IgD-negative memory B cell (primary cell): Measurements from ENCODE around the gene WWOX. TPM values are rescaled to one million over a fixed set of nuclear protein-coding genes. Genes with fewer than 3 reads are reported as not detected.

ENCODE experiments used
- H3K27ac Mint-ChIP-seq, 3 donors: one replicate each; pipeline ENCODE4 v1.8.0; 2020 to 2022; ENCODE audit warnings: mild to moderate bottlenecking in 3 of 3, mixed read lengths in 3 of 3, moderate library complexity in 1 of 3
- H3K27me3 Mint-ChIP-seq: one replicate; pipeline ENCODE4 v1.8.0; 2021; ENCODE audit warnings: mixed read lengths
- H3K36me3 Mint-ChIP-seq: one replicate; pipeline ENCODE4 v1.8.0; 2020; ENCODE audit warnings: mild to moderate bottlenecking, mixed read lengths
- H3K4me1 Mint-ChIP-seq, 3 donors: one replicate each; pipeline ENCODE4 v1.8.0; 2020 to 2022; ENCODE audit warnings: mixed read lengths in 3 of 3, mild to moderate bottlenecking in 1 of 3
- H3K4me3 Mint-ChIP-seq, 4 donors: one replicate each; pipeline ENCODE4 v1.8.0; 2020 to 2022; ENCODE audit warnings: mild to moderate bottlenecking in 4 of 4, mixed read lengths in 4 of 4, moderate library complexity in 3 of 4
- H3K9me3 Mint-ChIP-seq, 3 donors: one replicate each; pipeline ENCODE4 v1.8.0; 2020 to 2021; ENCODE audit warnings: mixed read lengths in 3 of 3, mild to moderate bottlenecking in 1 of 3
- polyA plus RNA-seq: library from polyadenylated mRNA; unstranded; fragments of 300-500 nt; fragmentation: Illumina TruSeq; gene quantifications from one replicate; pipeline ENCODE4 v1.2.3, GENCODE V29; 2021

WWOX gene
- polyA plus RNA-seq, 1 donor from 2014 or later, result 12.2 TPM

DNA sequence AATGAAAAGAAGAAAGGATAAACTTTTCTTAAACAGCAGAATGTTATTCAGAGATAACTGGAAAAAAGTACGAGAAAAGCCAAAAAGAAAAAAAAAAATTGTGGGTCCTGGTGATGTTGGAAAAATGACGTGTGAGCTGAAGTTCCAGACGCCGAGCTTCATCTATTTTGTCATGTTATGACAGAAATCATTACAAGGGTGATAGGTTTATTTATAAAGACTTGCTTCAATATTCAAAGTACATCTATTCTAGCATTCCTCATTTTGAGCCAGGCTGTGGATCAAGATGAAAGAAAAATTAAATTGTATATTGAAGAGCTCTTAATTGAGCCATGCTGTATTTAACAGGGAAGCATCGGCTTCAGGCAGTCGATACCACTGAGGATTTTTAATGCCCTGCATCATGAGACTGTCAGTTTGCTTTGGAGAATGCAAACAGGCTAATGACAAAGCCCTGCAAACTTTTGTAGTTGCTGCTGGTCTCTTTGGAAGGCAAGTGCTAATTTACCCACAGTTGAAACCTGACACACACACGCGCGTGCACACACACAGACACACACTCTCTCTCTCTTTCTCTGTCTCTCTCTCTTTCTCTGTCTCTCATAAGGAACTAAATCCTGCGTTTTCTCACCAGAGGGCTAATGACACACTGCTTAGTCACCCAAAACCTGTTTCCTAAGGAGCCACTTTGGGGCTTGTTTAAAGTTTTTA, 110.7 kb downstream of the WWOX start:
- Mint-ChIP-seq H3K4me1 (peaks cover 3 to 6% (median 5%) of the 10 kb centered on the region in 3 donors), H3K9me3 (peaks cover 2% of the 10 kb centered on the region in 3 donors), H3K4me3 (no peak overlapping the region), H3K27ac (no peak overlapping the region), H3K36me3 (peaks cover 7% of the 10 kb centered on the region), H3K27me3 (no peaks in the 10 kb centered on the region)

DNA sequence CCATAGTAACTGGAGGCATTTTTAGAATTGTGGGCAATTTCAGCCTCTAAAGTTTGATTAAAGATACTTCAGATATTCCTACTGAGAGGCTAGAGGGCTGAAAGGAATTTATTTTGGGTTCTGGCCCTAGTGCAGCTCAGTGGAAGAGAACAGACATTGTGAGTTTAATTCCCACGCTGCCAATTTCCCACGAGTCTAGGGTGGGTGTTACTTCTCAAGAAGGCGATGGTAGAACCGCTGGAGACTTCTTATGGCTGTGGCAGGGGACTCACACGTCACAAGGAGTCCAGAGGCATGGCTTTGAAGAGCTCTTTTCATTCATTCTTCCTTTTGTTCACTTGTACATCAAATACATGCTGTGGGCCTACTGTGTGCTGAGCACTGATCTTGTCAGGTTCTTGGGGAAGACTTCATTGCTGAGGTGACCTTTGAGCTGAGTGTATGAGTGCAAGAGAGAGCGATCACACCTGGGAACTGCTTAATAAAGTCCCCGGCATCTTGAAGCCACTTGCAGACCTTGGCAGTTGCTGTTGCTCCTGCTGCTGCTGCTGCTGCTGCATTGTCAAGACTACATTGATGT, 111.7 kb downstream of the WWOX start:
- Mint-ChIP-seq H3K27me3 (no peaks in the 10 kb centered on the region), H3K27ac (no peak overlapping the region), H3K36me3 (peaks cover 7% of the 10 kb centered on the region), H3K4me3 (no peak overlapping the region), H3K9me3 (peaks cover 2 to 5% (median 4%) of the 10 kb centered on the region in 3 donors), H3K4me1 (peaks cover 5 to 9% (median 7%) of the 10 kb centered on the region in 3 donors)

- peaks cover 7% of the 10 kb centered on the region for H3K36me3 Mint-ChIP-seq
- H3K9me3 Mint-ChIP-seq, result peaks cover 2 to 5% (median 4%) of the 10 kb centered on the region in 3 donors
- no peak overlapping the region for H3K4me3 Mint-ChIP-seq
- peaks cover 5 to 9% (median 7%) of the 10 kb centered on the region in 3 donors for H3K4me1 Mint-ChIP-seq
- no peak overlapping the region for H3K27ac Mint-ChIP-seq
- H3K27me3 Mint-ChIP-seq, result no peaks in the 10 kb centered on the region
These were observed 112.5 kb downstream of the WWOX start for GRCh38 chr16:78211946-78212345.

- Mint-ChIP-seq H3K4me3 (no peak overlapping the region), H3K36me3 (peaks cover 11% of the 10 kb centered on the region), H3K27ac (no peak overlapping the region), H3K9me3 (peaks cover 2 to 5% (median 4%) of the 10 kb centered on the region in 3 donors), H3K27me3 (no peaks in the 10 kb centered on the region), H3K4me1 (peaks cover 7 to 9% (median 7%) of the 10 kb centered on the region in 3 donors)
These were observed 113.2 kb downstream of the WWOX start for GRCh38 chr16:78212674-78213073.

GRCh38 chr16:78213751-78214150, 114.3 kb downstream of the WWOX start:
- Mint-ChIP-seq H3K27me3 (no peaks in the 10 kb centered on the region), H3K9me3 (peaks cover 2 to 5% (median 4%) of the 10 kb centered on the region in 3 donors), H3K4me1 (peaks cover 7 to 9% (median 7%) of the 10 kb centered on the region in 3 donors), H3K36me3 (peaks cover 11% of the 10 kb centered on the region), H3K4me3 (no peak overlapping the region), H3K27ac (no peak overlapping the region)

DNA sequence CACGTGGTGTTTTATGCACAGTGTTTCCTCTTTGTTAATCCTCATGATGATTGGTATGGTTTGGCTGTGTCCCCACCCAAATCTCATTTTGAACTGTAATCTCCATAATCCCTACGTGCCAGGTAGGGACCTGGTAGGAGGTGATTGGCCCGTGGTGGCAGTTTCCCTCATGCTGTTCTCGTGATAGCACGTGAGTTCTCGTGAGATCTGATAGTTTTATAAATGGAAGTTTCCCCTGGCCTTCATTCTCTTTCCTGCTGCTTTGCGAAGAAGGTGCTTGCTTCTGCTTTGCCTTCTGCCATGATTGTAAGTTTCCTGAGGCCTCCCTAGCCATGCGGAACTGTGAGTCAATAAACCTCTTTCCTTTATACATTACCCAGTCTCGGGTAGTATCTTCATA, 115.8 kb downstream of the WWOX start:
- H3K27ac Mint-ChIP-seq, result peak overlapping the region in 1 of 3 donors; percentile 1
- H3K4me3 Mint-ChIP-seq, result peak overlapping the region in 1 of 4 donors; percentile 57
- peaks cover 2 to 5% (median 4%) of the 10 kb centered on the region in 3 donors for H3K9me3 Mint-ChIP-seq
- H3K27me3 Mint-ChIP-seq, result no peaks in the 10 kb centered on the region
- peaks cover 7 to 9% (median 7%) of the 10 kb centered on the region in 3 donors for H3K4me1 Mint-ChIP-seq
- H3K36me3 Mint-ChIP-seq, result peaks cover 11% of the 10 kb centered on the region

GRCh38 chr16:78216166-78216745, 116.8 kb downstream of the WWOX start:
- Mint-ChIP-seq H3K4me3 (no peak overlapping the region), H3K27me3 (no peaks in the 10 kb centered on the region), H3K4me1 (peaks cover 7 to 9% (median 7%) of the 10 kb centered on the region in 3 donors), H3K27ac (no peak overlapping the region), H3K9me3 (peaks cover 2 to 5% (median 4%) of the 10 kb centered on the region in 3 donors), H3K36me3 (peaks cover 9% of the 10 kb centered on the region)

- Mint-ChIP-seq H3K9me3 (peaks cover 2 to 5% (median 4%) of the 10 kb centered on the region in 3 donors), H3K4me3 (no peak overlapping the region), H3K27me3 (no peaks in the 10 kb centered on the region), H3K4me1 (peaks cover 7 to 9% (median 7%) of the 10 kb centered on the region in 3 donors), H3K36me3 (peaks cover 6% of the 10 kb centered on the region), H3K27ac (no peak overlapping the region)
These were observed 117.8 kb downstream of the WWOX start for GRCh38 chr16:78217276-78217675.

- H3K4me3 Mint-ChIP-seq, result no peak overlapping the region
- H3K9me3 Mint-ChIP-seq, result peaks cover 2 to 5% (median 4%) of the 10 kb centered on the region in 3 donors
- H3K27me3 Mint-ChIP-seq, result no peaks in the 10 kb centered on the region
- peaks cover 6% of the 10 kb centered on the region for H3K36me3 Mint-ChIP-seq
- no peak overlapping the region for H3K27ac Mint-ChIP-seq
- H3K4me1 Mint-ChIP-seq, result peaks cover 7 to 9% (median 7%) of the 10 kb centered on the region in 3 donors
These were observed 118.8 kb downstream of the WWOX start for GRCh38 chr16:78218279-78218678.

- Mint-ChIP-seq H3K27ac (no peak overlapping the region), H3K27me3 (no peaks in the 10 kb centered on the region), H3K9me3 (peaks cover 2 to 5% (median 4%) of the 10 kb centered on the region in 3 donors), H3K4me1 (peaks cover 7 to 9% (median 7%) of the 10 kb centered on the region in 3 donors), H3K36me3 (peaks cover 4% of the 10 kb centered on the region), H3K4me3 (no peak overlapping the region)
These were observed 119.6 kb downstream of the WWOX start for GRCh38 chr16:78218856-78219651.

DNA sequence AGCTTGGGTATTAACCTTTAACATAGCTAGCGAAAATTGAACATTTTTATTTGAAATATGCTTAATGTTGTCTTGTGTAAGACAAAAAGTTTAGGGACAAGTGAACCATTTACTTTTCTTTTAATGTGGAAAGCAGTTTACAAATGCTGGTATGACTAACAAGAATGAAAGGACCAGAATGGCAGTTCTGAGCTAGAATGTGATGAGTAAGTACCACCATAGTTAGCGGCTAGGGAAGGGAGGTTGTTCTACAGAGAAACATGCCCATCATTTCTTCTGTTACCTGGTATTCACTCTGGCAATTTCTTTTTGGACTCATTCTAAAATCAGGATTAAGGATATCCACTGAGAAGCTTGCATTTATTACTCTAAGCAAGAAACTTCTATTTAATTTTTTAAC, 121.1 kb downstream of the WWOX start:
- Mint-ChIP-seq H3K4me3 (no peak overlapping the region), H3K27me3 (no peaks in the 10 kb centered on the region), H3K9me3 (no peaks in the 10 kb centered on the region), H3K36me3 (peaks cover 4% of the 10 kb centered on the region), H3K4me1 (peaks cover 0 to 2% (median 0%) of the 10 kb centered on the region in 3 donors), H3K27ac (no peak overlapping the region)

DNA sequence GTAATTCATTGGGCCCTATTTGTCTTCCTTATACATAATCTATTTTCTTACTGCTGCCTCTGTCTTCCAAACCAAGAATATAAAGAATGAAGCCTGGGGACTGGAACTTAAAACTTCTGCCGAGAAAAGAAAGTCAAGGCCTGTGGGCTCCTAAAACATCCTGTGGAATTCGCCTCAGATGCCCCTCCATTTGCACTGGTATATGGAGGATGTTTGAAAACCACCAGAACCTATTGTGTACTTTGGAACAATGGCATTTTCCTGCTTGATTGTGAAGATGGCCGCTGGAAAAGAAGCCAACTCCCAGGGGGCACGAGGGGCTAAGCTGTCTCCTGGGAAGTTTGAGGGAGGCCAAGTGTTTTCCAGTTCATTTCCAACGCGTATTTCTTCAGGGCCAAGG, 122.4 kb downstream of the WWOX start:
- no peak overlapping the region for H3K27ac Mint-ChIP-seq
- no peaks in the 10 kb centered on the region for H3K27me3 Mint-ChIP-seq
- peaks cover 4% of the 10 kb centered on the region for H3K36me3 Mint-ChIP-seq
- peaks cover 0 to 2% (median 0%) of the 10 kb centered on the region in 3 donors for H3K4me1 Mint-ChIP-seq
- no peaks in the 10 kb centered on the region for H3K9me3 Mint-ChIP-seq
- no peak overlapping the region for H3K4me3 Mint-ChIP-seq

DNA sequence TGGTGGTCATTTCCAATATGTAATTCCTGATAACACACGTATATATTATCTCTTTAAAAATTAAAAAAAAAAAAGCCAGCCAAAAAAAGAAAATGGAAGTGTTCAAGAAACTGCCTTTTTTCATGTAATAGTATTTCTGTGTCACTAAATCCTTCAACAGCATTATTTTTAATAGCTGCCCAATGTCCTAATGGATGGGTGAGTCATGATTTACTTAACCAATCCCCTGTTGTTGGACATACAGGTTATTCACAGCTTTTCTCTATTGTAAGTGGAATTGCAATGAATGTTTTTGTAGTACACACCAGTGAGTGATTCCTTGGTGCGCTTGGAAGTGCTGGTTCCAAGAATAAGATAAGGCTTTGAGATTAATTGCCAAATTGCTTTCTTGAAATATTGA, 124.9 kb downstream of the WWOX start:
- H3K27me3 Mint-ChIP-seq, result no peaks in the 10 kb centered on the region
- no peaks in the 10 kb centered on the region for H3K4me1 Mint-ChIP-seq
- H3K27ac Mint-ChIP-seq, result no peak overlapping the region
- no peaks in the 10 kb centered on the region for H3K36me3 Mint-ChIP-seq
- H3K4me3 Mint-ChIP-seq, result no peak overlapping the region
- H3K9me3 Mint-ChIP-seq, result no peaks in the 10 kb centered on the region

GRCh38 chr16:78225919-78226318, 126.5 kb downstream of the WWOX start:
- Mint-ChIP-seq H3K27ac (no peak overlapping the region), H3K4me3 (no peak overlapping the region), H3K9me3 (no peaks in the 10 kb centered on the region), H3K36me3 (no peaks in the 10 kb centered on the region), H3K4me1 (no peaks in the 10 kb centered on the region), H3K27me3 (no peaks in the 10 kb centered on the region)

DNA sequence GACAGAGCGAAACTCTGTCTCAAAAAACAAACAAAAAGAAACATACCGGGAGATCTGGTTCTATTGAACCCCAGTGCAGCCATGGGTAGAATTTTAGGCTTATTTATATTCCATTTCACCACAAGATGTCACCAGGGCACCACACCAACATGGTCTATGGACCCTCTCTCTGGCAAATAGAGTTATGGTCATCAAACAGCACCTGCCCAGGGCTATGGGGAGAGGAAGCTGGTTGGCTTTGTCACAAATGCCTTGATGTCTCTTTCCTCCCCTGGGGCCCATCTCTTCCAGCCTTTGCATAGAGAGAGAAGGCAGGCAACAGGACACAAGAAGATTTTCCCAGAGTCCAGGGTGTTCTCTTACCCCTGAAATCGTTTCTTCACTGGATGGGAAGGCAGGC, 128.4 kb downstream of the WWOX start:
- no peaks in the 10 kb centered on the region for H3K9me3 Mint-ChIP-seq
- H3K36me3 Mint-ChIP-seq, result no peaks in the 10 kb centered on the region
- H3K4me1 Mint-ChIP-seq, result no peaks in the 10 kb centered on the region
- no peak overlapping the region for H3K27ac Mint-ChIP-seq
- H3K4me3 Mint-ChIP-seq, result no peak overlapping the region
- no peaks in the 10 kb centered on the region for H3K27me3 Mint-ChIP-seq
